ENCODE measurements around the gene PLEKHB2.

Gene PLEKHB2

GRCh38 chr2:131153529-131153928 is 48.4 kb downstream of the PLEKHB2 start:
- Histone ChIP-seq H4K91ac (ENCODE audit: low read depth, low read length) (no peak overlapping the region), H2BK5ac (ENCODE audit: low read depth, low read length, poor library complexity) (no peak overlapping the region), H3K9ac (ENCODE audit: low read length) (no peak overlapping the region), H3K14ac (ENCODE audit: low read length) (no peak overlapping the region), H3K4me2 (ENCODE audit: low read length) (no peak overlapping the region), H3K4me3 (ENCODE audit: low read depth, low read length) (no peak overlapping the region), H3K79me1 (ENCODE audit: low read length) (no peaks in the 10 kb centered on the region), H3K18ac (ENCODE audit: low read length) (no peak overlapping the region), H3K27me3 (ENCODE audit: insufficient read depth, low read length) (no peaks in the 10 kb centered on the region), H3K36me3 (ENCODE audit: control insufficient read depth in 1 of 2, insufficient read depth in 2 of 2, low read length in 2 of 2) (peaks cover 7 to 11% of the 10 kb centered on the region in 2 experiments), H3K79me2 (ENCODE audit: control insufficient read depth, insufficient read depth, low read length, poor library complexity) (no peaks in the 10 kb centered on the region), H3K4me1 (ENCODE audit: control insufficient read depth in 1 of 2, insufficient read depth in 2 of 2, low read length in 2 of 2) (no peaks in the 10 kb centered on the region), H3K9me3 (ENCODE audit: insufficient read depth, low read depth, low read length) (peaks cover 4% of the 10 kb centered on the region), H4K8ac (ENCODE audit: low read depth, low read length) (no peak overlapping the region), H3K4ac (ENCODE audit: low read depth, low read length) (no peak overlapping the region), H4K12ac (ENCODE audit: low read depth, low read length) (no peak overlapping the region), H2AK5ac (ENCODE audit: low read length) (no peak overlapping the region), H3K23ac (ENCODE audit: low read length) (no peak overlapping the region), H2AFZ (ENCODE audit: insufficient read depth, low read length, poor library complexity) (no peak overlapping the region), H2BK12ac (ENCODE audit: low read length) (no peak overlapping the region), H2BK120ac (ENCODE audit: insufficient read depth, low read length, poor library complexity) (no peak overlapping the region), H3K27ac (ENCODE audit: low read depth, low read length) (no peak overlapping the region)
- no CpG with 5 or more reads among the region's 4 CpGs for WGBS (ENCODE audit: extremely low coverage, insufficient coverage, insufficient read length)
- DNase-seq: no peak

DNA sequence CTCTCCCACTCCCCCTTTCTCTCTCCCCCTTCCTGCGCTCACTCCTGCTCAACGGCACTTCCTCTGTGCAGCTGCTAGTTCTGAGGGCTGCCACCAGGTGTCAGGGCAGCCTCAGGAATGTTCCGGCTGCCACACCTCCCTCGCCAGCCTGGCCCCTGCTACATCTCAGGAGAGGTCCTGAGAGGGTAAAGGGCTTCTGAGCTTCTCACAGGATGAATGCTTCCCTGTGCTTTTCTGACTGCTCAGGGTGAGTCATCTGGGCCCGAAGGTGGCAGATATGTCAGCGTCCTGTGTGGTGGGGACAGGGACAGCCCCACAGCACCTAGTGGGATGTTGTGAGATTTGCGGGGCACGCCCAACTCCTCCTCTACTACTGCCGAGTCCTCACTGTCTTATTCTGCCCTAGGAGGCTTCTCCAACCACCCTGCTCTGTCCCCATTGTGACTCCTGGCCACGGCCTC is 49.0 kb downstream of the PLEKHB2 start:
- Histone ChIP-seq H2AK5ac (ENCODE audit: low read length) (no peak overlapping the region), H4K91ac (ENCODE audit: low read depth, low read length) (no peak overlapping the region), H3K14ac (ENCODE audit: low read length) (no peak overlapping the region), H3K27ac (ENCODE audit: low read depth, low read length) (no peak overlapping the region), H4K12ac (ENCODE audit: low read depth, low read length) (no peak overlapping the region), H3K18ac (ENCODE audit: low read length) (no peak overlapping the region), H2BK12ac (ENCODE audit: low read length) (no peak overlapping the region), H3K79me1 (ENCODE audit: low read length) (no peaks in the 10 kb centered on the region), H3K27me3 (ENCODE audit: insufficient read depth, low read length) (no peaks in the 10 kb centered on the region), H2AFZ (ENCODE audit: insufficient read depth, low read length, poor library complexity) (no peak overlapping the region), H3K4me2 (ENCODE audit: low read length) (no peak overlapping the region), H3K4ac (ENCODE audit: low read depth, low read length) (no peak overlapping the region), H3K36me3 (ENCODE audit: control insufficient read depth in 1 of 2, insufficient read depth in 2 of 2, low read length in 2 of 2) (peaks cover 7 to 8% of the 10 kb centered on the region in 2 experiments), H3K23ac (ENCODE audit: low read length) (no peak overlapping the region), H3K4me3 (ENCODE audit: low read depth, low read length) (no peak overlapping the region), H3K79me2 (ENCODE audit: control insufficient read depth, insufficient read depth, low read length, poor library complexity) (no peaks in the 10 kb centered on the region), H4K8ac (ENCODE audit: low read depth, low read length) (no peak overlapping the region), H2BK5ac (ENCODE audit: low read depth, low read length, poor library complexity) (no peak overlapping the region), H2BK120ac (ENCODE audit: insufficient read depth, low read length, poor library complexity) (no peak overlapping the region), H3K4me1 (ENCODE audit: control insufficient read depth in 1 of 2, insufficient read depth in 2 of 2, low read length in 2 of 2) (no peaks in the 10 kb centered on the region), H3K9me3 (ENCODE audit: insufficient read depth, low read depth, low read length) (peaks cover 4% of the 10 kb centered on the region), H3K9ac (ENCODE audit: low read length) (no peak overlapping the region)
- no CpG with 5 or more reads among the region's 10 CpGs for WGBS (ENCODE audit: extremely low coverage, insufficient coverage, insufficient read length)
- peak; percentile 83 to 85 for DNase-seq

GRCh38 chr2:131154647-131155046 is 49.5 kb downstream of the PLEKHB2 start:
- Histone ChIP-seq H3K36me3 (ENCODE audit: control insufficient read depth in 1 of 2, insufficient read depth in 2 of 2, low read length in 2 of 2) (peaks cover 7 to 8% of the 10 kb centered on the region in 2 experiments), H3K4me2 (ENCODE audit: low read length) (no peak overlapping the region), H3K79me2 (ENCODE audit: control insufficient read depth, insufficient read depth, low read length, poor library complexity) (no peaks in the 10 kb centered on the region), H3K27ac (ENCODE audit: low read depth, low read length) (no peak overlapping the region), H3K14ac (ENCODE audit: low read length) (no peak overlapping the region), H4K12ac (ENCODE audit: low read depth, low read length) (no peak overlapping the region), H4K8ac (ENCODE audit: low read depth, low read length) (no peak overlapping the region), H3K9ac (ENCODE audit: low read length) (no peak overlapping the region), H2AK5ac (ENCODE audit: low read length) (no peak overlapping the region), H3K4me3 (ENCODE audit: low read depth, low read length) (no peak overlapping the region), H3K27me3 (ENCODE audit: insufficient read depth, low read length) (no peaks in the 10 kb centered on the region), H3K9me3 (ENCODE audit: insufficient read depth, low read depth, low read length) (peaks cover 4% of the 10 kb centered on the region), H4K91ac (ENCODE audit: low read depth, low read length) (no peak overlapping the region), H3K18ac (ENCODE audit: low read length) (no peak overlapping the region), H3K4ac (ENCODE audit: low read depth, low read length) (no peak overlapping the region), H2BK12ac (ENCODE audit: low read length) (no peak overlapping the region), H3K23ac (ENCODE audit: low read length) (no peak overlapping the region), H2BK120ac (ENCODE audit: insufficient read depth, low read length, poor library complexity) (no peak overlapping the region), H2AFZ (ENCODE audit: insufficient read depth, low read length, poor library complexity) (no peak overlapping the region), H3K4me1 (ENCODE audit: control insufficient read depth in 1 of 2, insufficient read depth in 2 of 2, low read length in 2 of 2) (no peaks in the 10 kb centered on the region), H3K79me1 (ENCODE audit: low read length) (no peaks in the 10 kb centered on the region), H2BK5ac (ENCODE audit: low read depth, low read length, poor library complexity) (no peak overlapping the region)
- DNase-seq: no peak
- no CpG with 5 or more reads among the region's 23 CpGs for WGBS (ENCODE audit: extremely low coverage, insufficient coverage, insufficient read length)

- no peak overlapping the region for H3K27ac ChIP-seq (ENCODE audit: low read depth, low read length)
- no peak overlapping the region for H2BK12ac ChIP-seq (ENCODE audit: low read length)
- no peak overlapping the region for H4K12ac ChIP-seq (ENCODE audit: low read depth, low read length)
- H3K4me3 ChIP-seq (ENCODE audit: low read depth, low read length): peak overlapping the region; percentile 26
- H2BK5ac ChIP-seq (ENCODE audit: low read depth, low read length, poor library complexity): no peak overlapping the region
- H3K9ac ChIP-seq (ENCODE audit: low read length): no peak overlapping the region
- H3K4me2 ChIP-seq (ENCODE audit: low read length): no peak overlapping the region
- no peak overlapping the region for H3K18ac ChIP-seq (ENCODE audit: low read length)
- H3K4ac ChIP-seq (ENCODE audit: low read depth, low read length): no peak overlapping the region
- no peak for DNase-seq
- no peak overlapping the region for H2AFZ ChIP-seq (ENCODE audit: insufficient read depth, low read length, poor library complexity)
- H4K91ac ChIP-seq (ENCODE audit: low read depth, low read length): no peak overlapping the region
- WGBS (ENCODE audit: extremely low coverage, insufficient coverage, insufficient read length): no CpG with 5 or more reads among the region's 46 CpGs
- no peaks in the 10 kb centered on the region for H3K27me3 ChIP-seq (ENCODE audit: insufficient read depth, low read length)
- no peak overlapping the region for H3K23ac ChIP-seq (ENCODE audit: low read length)
- H3K79me2 ChIP-seq (ENCODE audit: control insufficient read depth, insufficient read depth, low read length, poor library complexity): no peaks in the 10 kb centered on the region
- H3K79me1 ChIP-seq (ENCODE audit: low read length): no peaks in the 10 kb centered on the region
- no peak overlapping the region for H4K8ac ChIP-seq (ENCODE audit: low read depth, low read length)
- no peak overlapping the region for H2BK120ac ChIP-seq (ENCODE audit: insufficient read depth, low read length, poor library complexity)
- H2AK5ac ChIP-seq (ENCODE audit: low read length): no peak overlapping the region
- no peak overlapping the region for H3K14ac ChIP-seq (ENCODE audit: low read length)
- H3K9me3 ChIP-seq (ENCODE audit: insufficient read depth, low read depth, low read length): peaks cover 4% of the 10 kb centered on the region
- H3K36me3 ChIP-seq (ENCODE audit: control insufficient read depth in 1 of 2, insufficient read depth in 2 of 2, low read length in 2 of 2): peaks cover 5 to 7% of the 10 kb centered on the region in 2 experiments
- no peaks in the 10 kb centered on the region for H3K4me1 ChIP-seq (ENCODE audit: control insufficient read depth in 1 of 2, insufficient read depth in 2 of 2, low read length in 2 of 2)
Measured at GRCh38 chr2:131155208-131155855, 50.2 kb downstream of the PLEKHB2 start.

All from trophoblast cell (in vitro differentiated cells and primary cell).